Endothelial cell of umbilical vein (primary cell): Measurements from ENCODE around the gene CASK. TPM values are rescaled to one million over a fixed set of nuclear protein-coding genes. Genes with fewer than 3 reads are reported as not detected.

Experiments used
- BruUV-seq: library from RNA; stranded (reverse); fragments of 400-500 nt; replicated peaks from 2 replicates; lab custom pipeline; 2021; lab: Mats Ljungman, UMichigan
- CTCF ChIA-PET: fragments of 300-600, 350-600 bp; sonication (Branson Sonifier 250); formaldehyde crosslinking; loops from one replicate; lab custom pipeline; 2021; ENCODE audit warnings: antibody characterized with exemption, inconsistent platforms; lab: Charles Lee
- POLR2A ChIA-PET: fragments of 300-600, 350-600 bp; sonication (Branson Sonifier 250); formaldehyde crosslinking; loops from one replicate; lab custom pipeline; 2021; ENCODE audit warnings: antibody characterized with exemption, inconsistent platforms; lab: Charles Lee
- DNase-seq: peaks from one replicate; pipeline ENCODE4 v3.0.0-alpha.2; 2011; ENCODE audit warnings: low read depth, low spot score
- FAIRE-seq: peaks from 2 replicates; lab custom pipeline; 2011; peaks lifted over from hg19 to GRCh38; lab: Jason Lieb, UNC
- H2AFZ ChIP-seq: 2 replicates; pipeline ENCODE4 v1.6.0; 2012; ENCODE audit warnings: low read depth, low read length, control low read depth, inconsistent platforms
- H3K27ac ChIP-seq: 2 replicates; pipeline ENCODE4 v1.5.1; 2011; ENCODE audit warnings: low read depth, mild to moderate bottlenecking, control low read depth, low read length, moderate library complexity; ENCODE audit not compliant: insufficient read depth
- H3K27me3 ChIP-seq, 2 experiments: 2 replicates each; pipeline versions ENCODE4 v1.6.0 to v1.6.1; 2011; ENCODE audit warnings: low read length in 2 of 2, mixed read lengths in 1 of 2; ENCODE audit not compliant: control insufficient read depth in 2 of 2, insufficient read depth in 2 of 2
- H3K36me3 ChIP-seq, 2 experiments: 2 replicates in 1 of 2; 3 replicates in 1 of 2; pipeline ENCODE4 v1.5.1; 2011; ENCODE audit warnings: low read length in 2 of 2, mild to moderate bottlenecking in 1 of 2, moderate library complexity in 1 of 2; ENCODE audit not compliant: control insufficient read depth in 2 of 2, insufficient read depth in 2 of 2; ENCODE audit errors: extremely low read depth in 1 of 2
- H3K4me1 ChIP-seq: 3 replicates; pipeline ENCODE4 v1.5.1; 2011; ENCODE audit warnings: mild to moderate bottlenecking, low read length; ENCODE audit not compliant: control insufficient read depth, insufficient read depth; ENCODE audit errors: extremely low read depth
- H3K4me2 ChIP-seq: 2 replicates; pipeline ENCODE4 v1.6.1; 2011; ENCODE audit warnings: low read length, control low read depth, mixed read lengths; ENCODE audit not compliant: insufficient read depth
- H3K4me3 ChIP-seq, 3 experiments: fragments of 200-600 bp in 1 of 3; sonication (generic), shearing (Covaris generic) in 1 of 3; replicated peaks in 1 of 3; 2 replicates each; pipeline ENCODE4 v1.5.1; 2011 to 2016; ENCODE audit warnings: control low read depth in 3 of 3, low read length in 3 of 3, mild to moderate bottlenecking in 2 of 3, inconsistent platforms in 1 of 3, low read depth in 1 of 3, moderate library complexity in 1 of 3; ENCODE audit not compliant: insufficient read depth in 1 of 3
- H3K79me2 ChIP-seq: 2 replicates; pipeline ENCODE4 v1.6.0; 2012; ENCODE audit warnings: low read length, inconsistent platforms; ENCODE audit not compliant: control insufficient read depth, insufficient read depth
- H3K9ac ChIP-seq: replicated peaks from 2 replicates; pipeline ENCODE3; 2011; ENCODE audit warnings: low read length, control low read depth; ENCODE audit not compliant: insufficient read depth; ENCODE audit errors: extremely low read depth
- H3K9me1 ChIP-seq: replicated peaks from 3 replicates; pipeline ENCODE4 v1.6.0; 2011; ENCODE audit warnings: mild to moderate bottlenecking, low read length; ENCODE audit not compliant: control insufficient read depth, insufficient read depth; ENCODE audit errors: extremely low read depth
- H3K9me3 ChIP-seq: replicated peaks from 2 replicates; pipeline ENCODE4 v1.5.1; 2012; ENCODE audit warnings: low read length, inconsistent platforms; ENCODE audit not compliant: control insufficient read depth, insufficient read depth
- H4K20me1 ChIP-seq: replicated peaks from 2 replicates; pipeline ENCODE3; 2011; ENCODE audit warnings: mild to moderate bottlenecking, low read length; ENCODE audit not compliant: control insufficient read depth, insufficient read depth; ENCODE audit errors: extremely low read depth
- EZH2 ChIP-seq: IDR thresholded peaks from 2 replicates; pipeline ENCODE4 v1.6.1; 2012; ENCODE audit warnings: borderline replicate concordance, low read depth, mild to moderate bottlenecking, moderate library complexity, low read length, inconsistent platforms; ENCODE audit not compliant: severe bottlenecking
- FOS ChIP-seq: IDR thresholded peaks from 2 replicates; pipeline ENCODE4 v1.6.1; 2011; ENCODE audit warnings: mild to moderate bottlenecking, low read length, moderate library complexity, borderline replicate concordance; ENCODE audit not compliant: insufficient read depth
- GATA2 ChIP-seq: IDR thresholded peaks from 2 replicates; pipeline ENCODE4 v1.7.0; 2011; ENCODE audit warnings: low read depth, mild to moderate bottlenecking, moderate library complexity, mixed read lengths, low read length; ENCODE audit not compliant: insufficient read length, insufficient read depth
- JUN ChIP-seq: IDR thresholded peaks from 2 replicates; pipeline ENCODE4 v1.6.1; 2011; ENCODE audit warnings: borderline replicate concordance, low read depth; ENCODE audit not compliant: insufficient read length, insufficient read depth
- MYC ChIP-seq: IDR thresholded peaks from one replicate; pipeline ENCODE4 v1.6.1; 2011; ENCODE audit warnings: mild to moderate bottlenecking, low read depth, low read length
- POLR2A ChIP-seq: IDR thresholded peaks from 2 replicates; pipeline ENCODE4 v1.6.1; 2012; ENCODE audit warnings: low read depth, mild to moderate bottlenecking, control low read depth, low read length
- POLR2AphosphoS5 ChIP-seq: IDR thresholded peaks from 2 replicates; pipeline ENCODE4 v1.6.1; 2012; ENCODE audit warnings: low read depth, mild to moderate bottlenecking, control low read depth, low read length, moderate library complexity; ENCODE audit not compliant: insufficient read depth
- dilution Hi-C: fragments of 300-500 bp; cut with MboI; formaldehyde crosslinking; loops from one replicate; pipeline ENCODE4 v1.15.0; 2019; ENCODE audit warnings: low sequenced_read_pairs; ENCODE audit not compliant: extremely low pct_ligation_motif_present
- intact Hi-C: fragments of 100-400 bp; cut with micrococcal nuclease; formaldehyde crosslinking; loops from one replicate; pipeline ENCODE4 v1.10.0; 2022
- polyA plus RNA-seq, 4 experiments: library from polyadenylated mRNA; depleted of rRNA in 3 of 4; stranded (reverse) in 3 of 4; unstranded in 1 of 4; fragments of >200 nt; gene quantifications; 2 replicates each; pipeline versions ENCODE4 v1.2.1 to v1.2.3, GENCODE V29; 2011 to 2012; ENCODE audit warnings: missing spikeins in 1 of 4
- total RNA-seq: library from RNA; stranded (reverse); gene quantifications from 2 replicates; pipeline ENCODE4 v1.2.3, GENCODE V29; 2021
- TF ChIP-seq, protein P1 (sequence below): IDR thresholded peaks from 2 replicates; pipeline ENCODE4 v1.6.1; 2011; ENCODE audit not compliant: insufficient read depth, insufficient read length
- TF ChIP-seq, protein P2 (sequence below), 2 donors: IDR thresholded peaks; 1 replicate in 1 of 2; 2 replicates in 1 of 2; pipeline ENCODE4 v1.5.1; 2011; ENCODE audit warnings: low read length in 2 of 2, mild to moderate bottlenecking in 2 of 2, moderate library complexity in 2 of 2, control low read depth in 1 of 2, inconsistent platforms in 1 of 2, low read depth in 1 of 2; ENCODE audit not compliant: insufficient read depth in 1 of 2; ENCODE audit errors: extremely low read depth in 1 of 2

Gene CASK
- total and polyA plus RNA-seq, 2 donors (not counting 3 experiments of a cell fraction or from before 2014, with no cell fraction given), result 6.4 to 30.4 TPM

DNA sequence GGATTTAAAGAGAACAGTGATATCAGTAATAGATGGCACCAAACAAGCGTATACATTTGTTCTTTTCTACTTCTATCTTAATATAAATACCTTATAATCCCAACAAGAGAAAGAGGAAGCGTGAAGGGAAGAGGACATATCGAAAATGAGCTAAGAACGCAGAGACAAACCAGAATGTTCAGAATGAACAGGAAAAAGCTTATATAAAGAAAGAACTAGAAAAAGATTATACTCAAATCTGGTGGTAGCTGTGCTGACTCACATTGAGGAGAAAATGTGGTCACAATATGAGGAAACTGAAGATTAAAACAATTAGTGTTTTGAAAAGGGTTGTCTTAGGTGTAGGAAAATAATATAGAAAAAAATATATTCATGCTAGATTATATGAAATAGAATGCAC is 236.6 kb downstream of the CASK start:
- Histone ChIP-seq H3K27me3 (no peaks in the 10 kb centered on the region), H3K4me2 (no peak overlapping the region), H3K9ac (no peak overlapping the region), H3K9me1 (no peaks in the 10 kb centered on the region), H3K4me1 (no peaks in the 10 kb centered on the region), H3K36me3 (no peaks in the 10 kb centered on the region), H3K79me2 (no peaks in the 10 kb centered on the region), H3K27ac (no peak overlapping the region), H4K20me1 (no peaks in the 10 kb centered on the region), H3K9me3 (no peaks in the 10 kb centered on the region), H2AFZ (no peak overlapping the region), H3K4me3 (no peak overlapping the region)
- BruUV-seq, result no TSS peak
- POLR2A ChIA-PET, result no interaction called here
- FAIRE-seq (no peak), DNase-seq (no peak)
- TF ChIP-seq GATA2 (no peak), EZH2 (no peak), JUN (no peak), MYC (no peak), FOS (no peak)
- TF ChIP-seq, protein P1, sequence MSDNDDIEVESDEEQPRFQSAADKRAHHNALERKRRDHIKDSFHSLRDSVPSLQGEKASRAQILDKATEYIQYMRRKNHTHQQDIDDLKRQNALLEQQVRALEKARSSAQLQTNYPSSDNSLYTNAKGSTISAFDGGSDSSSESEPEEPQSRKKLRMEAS, result no peak
- CTCF ChIA-PET, result no interaction called here
- dilution Hi-C loops, result no loop called here
- intact Hi-C loops, result no loop called here

DNA sequence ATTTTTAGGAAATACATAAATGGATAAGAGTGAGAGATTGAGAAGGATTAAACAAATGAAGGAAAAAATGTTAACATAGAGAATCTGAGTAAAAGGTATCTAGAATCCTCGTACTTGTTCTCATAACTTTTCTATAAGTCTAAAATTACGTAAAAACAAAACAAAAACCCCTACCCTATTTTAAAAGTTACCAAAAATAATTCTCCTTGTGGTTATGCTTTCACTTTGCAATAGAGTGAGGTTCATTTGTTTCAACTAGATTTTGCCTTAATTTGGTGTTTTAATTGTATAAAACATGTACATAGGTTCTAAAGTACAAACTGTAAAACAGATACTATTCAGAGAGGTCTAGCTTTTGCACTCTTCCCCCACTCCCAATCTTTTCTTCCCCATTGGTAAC is 238.4 kb downstream of the CASK start:
- ChIA-PET POLR2A (no interaction called here), CTCF (no interaction called here)
- H3K79me2 ChIP-seq, result no peaks in the 10 kb centered on the region
- H3K36me3 ChIP-seq, result no peaks in the 10 kb centered on the region
- no peaks in the 10 kb centered on the region for H3K9me1 ChIP-seq
- H3K4me1 ChIP-seq, result no peaks in the 10 kb centered on the region
- no TSS peak for BruUV-seq
- H3K27me3 ChIP-seq, result no peaks in the 10 kb centered on the region
- FAIRE-seq, result no peak
- TF ChIP-seq POLR2AphosphoS5 (no peak), EZH2 (no peak), MYC (no peak), GATA2 (no peak), JUN (no peak), POLR2A (no peak), FOS (no peak)
- TF ChIP-seq, protein P2, sequence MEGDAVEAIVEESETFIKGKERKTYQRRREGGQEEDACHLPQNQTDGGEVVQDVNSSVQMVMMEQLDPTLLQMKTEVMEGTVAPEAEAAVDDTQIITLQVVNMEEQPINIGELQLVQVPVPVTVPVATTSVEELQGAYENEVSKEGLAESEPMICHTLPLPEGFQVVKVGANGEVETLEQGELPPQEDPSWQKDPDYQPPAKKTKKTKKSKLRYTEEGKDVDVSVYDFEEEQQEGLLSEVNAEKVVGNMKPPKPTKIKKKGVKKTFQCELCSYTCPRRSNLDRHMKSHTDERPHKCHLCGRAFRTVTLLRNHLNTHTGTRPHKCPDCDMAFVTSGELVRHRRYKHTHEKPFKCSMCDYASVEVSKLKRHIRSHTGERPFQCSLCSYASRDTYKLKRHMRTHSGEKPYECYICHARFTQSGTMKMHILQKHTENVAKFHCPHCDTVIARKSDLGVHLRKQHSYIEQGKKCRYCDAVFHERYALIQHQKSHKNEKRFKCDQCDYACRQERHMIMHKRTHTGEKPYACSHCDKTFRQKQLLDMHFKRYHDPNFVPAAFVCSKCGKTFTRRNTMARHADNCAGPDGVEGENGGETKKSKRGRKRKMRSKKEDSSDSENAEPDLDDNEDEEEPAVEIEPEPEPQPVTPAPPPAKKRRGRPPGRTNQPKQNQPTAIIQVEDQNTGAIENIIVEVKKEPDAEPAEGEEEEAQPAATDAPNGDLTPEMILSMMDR (IDR thresholded peaks at IDR 0.05; ENCODE audit: extremely low read depth in 1 of 2, insufficient read depth in 1 of 2, low read depth in 1 of 2, low read length in 2 of 2), result no peak
- TF ChIP-seq, protein P1, result no peak
- no peak for DNase-seq
- H2AFZ ChIP-seq, result no peak overlapping the region
- no peaks in the 10 kb centered on the region for H3K9me3 ChIP-seq
- intact Hi-C loops, result no loop called here
- dilution Hi-C loops, result no loop called here
- H4K20me1 ChIP-seq, result no peaks in the 10 kb centered on the region
- no peak overlapping the region for H3K4me3 ChIP-seq
- no peak overlapping the region for H3K27ac ChIP-seq
- no peak overlapping the region for H3K4me2 ChIP-seq
- H3K9ac ChIP-seq, result no peak overlapping the region
